HPDE6-E6E7 (cell line): Measurements from ENCODE around the gene ABCD2.
"Not testable (repeated sequence)": the region's sequence is repeated elsewhere in the genome, so short reads cannot be mapped to it uniquely, and the experiment has no call there.

Experiments used
- DNase-seq: peaks from one replicate; pipeline ENCODE4 v3.0.0; 2011; ENCODE audit warnings: missing footprints; ENCODE audit errors: extremely low spot score

ABCD2 gene

GRCh38 chr12:39619660-39620433 lies at the start of gene ABCD2:
Gene ABCD2, minus strand, starts transcription at chr12:39619803. Its CDS starts 188 bp downstream, at chr12:39619615.
- DNase-seq = peak; percentile 22

- no peak for DNase-seq
Measured at GRCh38 chr12:39660101-39660500, 40.5 kb upstream of the ABCD2 start.

GRCh38 chr12:39647383-39647782 lies 27.8 kb upstream of the ABCD2 start:
- DNase-seq = no peak

- no peak for DNase-seq
Measured at GRCh38 chr12:39646963-39647362, 27.4 kb upstream of the ABCD2 start.

- DNase-seq = no peak
Measured at GRCh38 chr12:39643052-39643451, 23.4 kb upstream of the ABCD2 start.

- no peak for DNase-seq
Measured at GRCh38 chr12:39638840-39639239, 19.2 kb upstream of the ABCD2 start.

GRCh38 chr12:39638178-39638577 lies 18.6 kb upstream of the ABCD2 start:
- no peak for DNase-seq

- DNase-seq = no peak
Measured at GRCh38 chr12:39632670-39633069, 13.1 kb upstream of the ABCD2 start.

GRCh38 chr12:39628836-39629235 lies 9.2 kb upstream of the ABCD2 start:
- DNase-seq = no peak

GRCh38 chr12:39627914-39628313 lies 8.3 kb upstream of the ABCD2 start:
- DNase-seq = no peak

GRCh38 chr12:39626033-39626814 lies 6.6 kb upstream of the ABCD2 start:
- DNase-seq = no peak

- no peak for DNase-seq
Measured at GRCh38 chr12:39623919-39624318, 4.3 kb upstream of the ABCD2 start.

GRCh38 chr12:39623160-39623559 lies 3.6 kb upstream of the ABCD2 start:
- DNase-seq = not testable (repeated sequence)

- no peak for DNase-seq
Measured at GRCh38 chr12:39622306-39622705, 2.7 kb upstream of the ABCD2 start.

- no peak for DNase-seq
Measured at GRCh38 chr12:39621670-39622069, 2.1 kb upstream of the ABCD2 start.

GRCh38 chr12:39620659-39621658 lies 1.4 kb upstream of the ABCD2 start:
- DNase-seq = no peak

- no peak for DNase-seq
Measured at GRCh38 chr12:39619316-39619659, 315 bp downstream of the ABCD2 start.

GRCh38 chr12:39618701-39619100 lies 902 bp downstream of the ABCD2 start:
- DNase-seq = no peak

- no peak for DNase-seq
Measured at GRCh38 chr12:39617887-39618286, 1.7 kb downstream of the ABCD2 start.

- DNase-seq = no peak
Measured at GRCh38 chr12:39616666-39617065, 2.9 kb downstream of the ABCD2 start.

GRCh38 chr12:39616251-39616650 lies 3.4 kb downstream of the ABCD2 start:
- DNase-seq = no peak

- DNase-seq = no peak
Measured at GRCh38 chr12:39613525-39613924, 6.1 kb downstream of the ABCD2 start.
